Lower leg skin (tissue), 4 donors: ENCODE data around the gene CLEC1A. TPM values are rescaled to one million over a fixed set of nuclear protein-coding genes. Genes with fewer than 3 reads are reported as not detected.

Source experiments
- DNase-seq, 2 donors: peaks; one replicate each; pipeline ENCODE4 v3.0.0-alpha.2; 2019; ENCODE audit warnings: low spot score in 2 of 2
- H3K4me3 ChIP-seq: fragments of 200-600 bp; sonication (generic); 2 replicates; pipeline ENCODE4 v1.5.1; 2017; ENCODE audit warnings: mild to moderate bottlenecking, low read depth; ENCODE audit not compliant: poor library complexity, severe bottlenecking
- POLR2A ChIP-seq, 2 donors: fragments of 450-650 bp; IDR thresholded peaks; one replicate each; pipeline ENCODE4 v1.6.1; 2016 to 2017; ENCODE audit warnings: antibody characterized with exemption in 2 of 2, mild to moderate bottlenecking in 1 of 2, moderate library complexity in 1 of 2
- WGBS, 2 donors: methylation state at CpG; one replicate each; pipeline ENCODE4 v1.1.5; 2018; 5-methylcytosine and 5-hydroxymethylcytosine counted together
- intact Hi-C: fragments of 100-400 bp; cut with DNase I; formaldehyde crosslinking; loops from one replicate; pipeline ENCODE4 v1.15.0; 2023; ENCODE audit warnings: low total_unique reads
- total RNA-seq, 4 donors: library from RNA; depleted of rRNA; stranded (reverse); fragments of >200 nt; gene quantifications; one replicate each; pipeline ENCODE4 v1.1.0, GENCODE V29; 2016
- TF ChIP-seq, protein P1 (sequence below), 3 donors: fragments of 450-650 bp; IDR thresholded peaks; one replicate each; pipeline ENCODE4 v1.5.1; 2016; ENCODE audit warnings: antibody characterized with exemption in 3 of 3, mild to moderate bottlenecking in 3 of 3, moderate library complexity in 2 of 3

The CLEC1A gene
- total RNA-seq, 4 donors from 2014 or later: 0.08 to 5.5 (median 0.96) TPM

DNA sequence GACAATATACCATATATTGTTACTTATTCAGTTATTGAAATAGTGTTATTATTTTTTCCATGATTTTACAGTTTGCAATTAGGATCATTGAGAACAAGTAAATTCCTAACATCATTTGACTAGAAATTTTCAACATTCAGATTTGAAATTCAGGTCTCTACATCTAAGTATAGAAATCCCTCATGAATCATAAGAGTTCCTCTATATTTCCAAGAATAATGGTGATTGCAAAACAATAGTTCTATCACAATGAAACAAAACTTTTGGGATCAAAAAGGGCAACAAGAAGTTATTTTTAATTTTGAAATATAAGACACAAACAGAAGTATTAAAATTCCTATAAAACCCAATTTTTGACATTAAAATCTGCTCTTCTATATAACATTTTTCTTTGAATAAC, 10.8 kb downstream of the CLEC1A start:
- no peak for DNase-seq
- intact Hi-C loops: no loop called here
- TF ChIP-seq POLR2A (IDR thresholded peaks at IDR 0.05): no peak
- TF ChIP-seq, protein P1, sequence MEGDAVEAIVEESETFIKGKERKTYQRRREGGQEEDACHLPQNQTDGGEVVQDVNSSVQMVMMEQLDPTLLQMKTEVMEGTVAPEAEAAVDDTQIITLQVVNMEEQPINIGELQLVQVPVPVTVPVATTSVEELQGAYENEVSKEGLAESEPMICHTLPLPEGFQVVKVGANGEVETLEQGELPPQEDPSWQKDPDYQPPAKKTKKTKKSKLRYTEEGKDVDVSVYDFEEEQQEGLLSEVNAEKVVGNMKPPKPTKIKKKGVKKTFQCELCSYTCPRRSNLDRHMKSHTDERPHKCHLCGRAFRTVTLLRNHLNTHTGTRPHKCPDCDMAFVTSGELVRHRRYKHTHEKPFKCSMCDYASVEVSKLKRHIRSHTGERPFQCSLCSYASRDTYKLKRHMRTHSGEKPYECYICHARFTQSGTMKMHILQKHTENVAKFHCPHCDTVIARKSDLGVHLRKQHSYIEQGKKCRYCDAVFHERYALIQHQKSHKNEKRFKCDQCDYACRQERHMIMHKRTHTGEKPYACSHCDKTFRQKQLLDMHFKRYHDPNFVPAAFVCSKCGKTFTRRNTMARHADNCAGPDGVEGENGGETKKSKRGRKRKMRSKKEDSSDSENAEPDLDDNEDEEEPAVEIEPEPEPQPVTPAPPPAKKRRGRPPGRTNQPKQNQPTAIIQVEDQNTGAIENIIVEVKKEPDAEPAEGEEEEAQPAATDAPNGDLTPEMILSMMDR (IDR thresholded peaks at IDR 0.05): no peak
- H3K4me3 ChIP-seq: no peak overlapping the region

DNA sequence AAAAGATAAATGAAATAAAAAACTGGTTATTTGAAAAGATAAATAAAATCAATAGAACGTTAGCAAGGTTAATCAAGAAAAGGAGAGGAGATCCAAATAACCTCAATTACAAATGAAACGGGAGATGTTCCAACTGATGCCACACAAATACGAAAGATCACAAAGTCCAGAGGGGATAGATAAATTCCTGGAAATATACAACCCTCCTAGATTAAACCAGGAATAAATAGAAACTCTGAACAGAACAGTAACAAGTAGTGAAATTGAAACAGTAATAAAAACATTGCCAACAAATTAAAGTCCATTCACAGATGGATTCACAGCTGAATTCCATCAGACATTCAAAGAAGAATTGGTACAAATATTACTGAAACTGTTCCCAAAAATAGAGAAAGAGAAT, 12.4 kb downstream of the CLEC1A start:
- H3K4me3 ChIP-seq: no peak overlapping the region
- DNase-seq: no peak
- 67 to 75% methylated on average over 3 of the region's 3 CpGs for WGBS, 2 donors
- TF ChIP-seq, protein P1 (IDR thresholded peaks at IDR 0.05): no peak
- TF ChIP-seq POLR2A (IDR thresholded peaks at IDR 0.05): no peak
- intact Hi-C loops: no loop called here

DNA sequence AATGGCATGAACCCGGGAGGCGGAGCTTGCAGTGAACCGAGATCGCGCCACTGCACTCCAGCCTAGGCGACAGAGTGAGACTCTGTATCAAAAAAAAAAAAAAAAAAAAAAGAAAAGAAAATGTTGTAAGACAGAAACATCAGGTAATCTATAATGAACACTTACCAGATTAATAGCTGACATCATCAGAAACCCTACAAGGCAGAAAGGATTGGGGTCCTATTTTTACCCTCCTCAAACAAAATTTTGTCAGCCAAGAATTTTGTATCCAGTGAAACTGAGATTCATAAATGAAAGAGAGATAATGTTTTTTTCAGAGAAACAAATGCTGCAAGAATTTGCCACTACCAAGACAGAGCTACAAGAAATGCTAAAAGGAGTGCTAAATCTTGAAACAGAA, 14.1 kb downstream of the CLEC1A start:
- WGBS, 2 donors: 82 to 97% methylated on average over 6 of the region's 6 CpGs
- TF ChIP-seq, protein P1 (IDR thresholded peaks at IDR 0.05): no peak
- TF ChIP-seq POLR2A (IDR thresholded peaks at IDR 0.05): no peak
- H3K4me3 ChIP-seq: no peak overlapping the region
- no peak for DNase-seq
- intact Hi-C loops: no loop called here

DNA sequence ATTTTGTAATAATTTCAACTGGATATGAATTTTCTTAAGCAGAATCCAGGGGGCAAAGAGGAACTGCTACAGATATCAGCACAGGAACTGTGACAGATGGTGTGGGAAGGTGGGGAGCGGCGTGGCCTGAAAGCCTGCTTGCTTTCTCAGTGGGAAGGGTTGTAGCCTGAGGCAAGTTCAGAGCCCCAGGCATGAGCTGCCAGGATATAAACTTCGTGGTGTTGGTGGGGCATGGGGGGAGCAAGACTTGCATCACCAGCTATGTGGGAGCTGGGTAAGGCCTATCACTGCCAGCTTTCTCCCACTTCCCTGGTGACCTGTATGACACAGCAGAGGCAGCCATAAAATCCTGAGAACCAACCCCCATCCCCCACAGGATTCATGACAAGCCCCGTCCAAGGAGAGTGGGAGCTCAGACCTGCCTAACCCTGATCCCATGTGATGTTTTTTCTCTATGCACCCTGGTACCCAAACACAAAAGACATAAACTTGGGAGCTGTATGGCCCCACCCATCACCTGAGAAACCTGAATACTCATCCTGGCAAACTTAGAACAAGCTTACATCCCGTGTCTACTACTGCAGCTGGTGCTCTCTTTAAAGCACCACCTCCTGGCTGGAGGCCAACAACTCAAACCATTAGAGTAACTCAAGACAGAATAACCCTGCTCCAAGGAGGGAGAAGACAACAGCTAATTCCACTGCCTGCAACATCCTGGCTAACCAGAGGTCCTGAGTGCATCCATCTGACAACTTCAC, 16.5 kb downstream of the CLEC1A start:
- WGBS, 2 donors: 49 to 50% methylated on average over 5 of the region's 5 CpGs
- DNase-seq: peak in 1 of 2 donors; percentile 69
- intact Hi-C loops: no loop called here
- no peak overlapping the region for H3K4me3 ChIP-seq
- TF ChIP-seq, protein P1 (IDR thresholded peaks at IDR 0.05): no peak
- TF ChIP-seq POLR2A (IDR thresholded peaks at IDR 0.05): no peak

DNA sequence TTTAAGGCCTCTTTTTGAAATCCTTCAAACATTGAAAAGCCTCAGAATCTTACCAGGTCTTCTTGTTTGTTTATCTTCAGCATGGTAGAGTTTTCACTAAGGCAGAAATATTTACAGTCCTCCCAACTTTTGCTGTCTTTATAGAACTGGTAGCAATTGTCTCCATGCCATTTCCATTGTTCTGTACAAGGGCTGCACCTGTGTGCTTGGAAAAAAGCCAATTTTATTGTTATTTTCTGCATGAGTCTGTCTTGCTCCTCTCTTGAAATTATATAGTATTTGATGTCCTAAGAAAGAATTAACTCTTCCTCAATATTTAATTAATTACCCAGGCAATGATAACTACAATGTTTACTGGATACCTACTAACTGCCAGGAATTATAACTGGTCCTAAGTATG, 23.3 kb downstream of the CLEC1A start:
- intact Hi-C loops: no loop called here
- TF ChIP-seq POLR2A (IDR thresholded peaks at IDR 0.05): no peak
- TF ChIP-seq, protein P1 (IDR thresholded peaks at IDR 0.05): no peak

DNA sequence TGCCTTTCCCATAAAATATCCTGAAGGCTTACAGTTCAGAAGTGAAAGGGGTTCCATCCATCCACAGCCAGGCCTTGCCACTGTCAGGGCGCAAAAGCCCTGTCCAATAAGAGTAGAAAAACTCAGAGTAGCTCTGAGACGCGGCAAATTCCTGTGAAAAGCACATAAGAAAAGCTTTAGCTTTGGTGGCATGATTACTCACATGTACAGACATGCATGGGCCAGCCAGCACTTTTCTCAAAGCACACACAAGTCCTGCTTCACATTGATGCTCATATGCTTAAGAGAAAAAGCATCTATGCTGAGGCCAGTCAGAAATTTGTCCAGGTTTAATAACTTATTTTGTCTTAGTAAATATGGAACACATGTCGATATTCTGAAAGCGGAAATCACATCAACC, 25.5 kb downstream of the CLEC1A start:
- intact Hi-C loops: no loop called here
- no peak for DNase-seq
- TF ChIP-seq, protein P1 (IDR thresholded peaks at IDR 0.05): no peak
- TF ChIP-seq POLR2A (IDR thresholded peaks at IDR 0.05): no peak
- WGBS, 2 donors: 63 to 70% methylated on average over 5 of the region's 5 CpGs
- no peak overlapping the region for H3K4me3 ChIP-seq

More for the DNA sequence above, 23.3 kb downstream of the CLEC1A start:
- H3K4me3 ChIP-seq: no peak overlapping the region
- DNase-seq: no peak
